ENCODE data around the gene MYO18B. TPM values are rescaled to one million over a fixed set of nuclear protein-coding genes. Genes with fewer than 3 reads are reported as not detected.

Gene MYO18B
- total RNA-seq, 2 donors from 2014 or later, result 0.12 to 0.65 TPM

GRCh38 chr22:25939384-25939783, 197.4 kb downstream of the MYO18B start:
- Mint-ChIP-seq H3K36me3 (ENCODE audit: low read depth) (no peaks in the 10 kb centered on the region), H3K27ac (no peak overlapping the region), H3K4me1 (no peaks in the 10 kb centered on the region), H3K4me3 (no peak overlapping the region), H3K27me3 (peaks cover 15% of the 10 kb centered on the region)
- H3K9me3 ChIP-seq (ENCODE audit: control insufficient read depth, low read length, poor library complexity, severe bottlenecking), result no peaks in the 10 kb centered on the region
- ATAC-seq, result no peak
- DNase-seq, result no peak

DNA sequence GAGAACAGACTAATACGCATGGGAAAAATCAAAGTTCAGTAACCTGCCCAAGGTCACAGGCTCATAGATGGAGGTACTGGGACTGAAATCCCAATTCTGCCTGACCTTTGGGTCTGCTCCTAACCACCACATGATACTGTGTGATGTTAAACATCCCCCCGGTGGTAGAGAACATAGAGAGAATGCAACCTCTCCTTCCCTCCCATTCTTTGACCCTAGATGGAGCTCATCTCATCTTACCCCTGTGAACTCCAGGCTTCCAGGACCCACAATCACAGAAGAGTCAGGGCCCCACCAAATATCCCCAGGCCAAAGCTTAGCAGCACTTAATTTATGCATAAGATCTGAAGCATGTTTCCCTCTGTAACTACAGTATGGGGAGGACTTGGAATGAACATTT, 198.5 kb downstream of the MYO18B start:
- no peak overlapping the region for H3K4me3 Mint-ChIP-seq
- no peaks in the 10 kb centered on the region for H3K36me3 Mint-ChIP-seq (ENCODE audit: low read depth)
- H3K9me3 ChIP-seq (ENCODE audit: control insufficient read depth, low read length, poor library complexity, severe bottlenecking), result no peaks in the 10 kb centered on the region
- H3K27ac Mint-ChIP-seq, result no peak overlapping the region
- ATAC-seq, result no peak
- DNase-seq, result no peak
- peaks cover 15% of the 10 kb centered on the region for H3K27me3 Mint-ChIP-seq
- no peaks in the 10 kb centered on the region for H3K4me1 Mint-ChIP-seq

- H3K4me3 Mint-ChIP-seq, result no peak overlapping the region
- DNase-seq, result no peak
- H3K27ac Mint-ChIP-seq, result no peak overlapping the region
- H3K4me1 Mint-ChIP-seq, result no peaks in the 10 kb centered on the region
- peaks cover 10% of the 10 kb centered on the region for H3K27me3 Mint-ChIP-seq
- H3K9me3 ChIP-seq (ENCODE audit: control insufficient read depth, low read length, poor library complexity, severe bottlenecking), result no peaks in the 10 kb centered on the region
- ATAC-seq, result no peak
- no peaks in the 10 kb centered on the region for H3K36me3 Mint-ChIP-seq (ENCODE audit: low read depth)
Measured at GRCh38 chr22:25941365-25941960, 199.5 kb downstream of the MYO18B start.

- H3K4me3 Mint-ChIP-seq, result no peak overlapping the region
- no peak overlapping the region for H3K27ac Mint-ChIP-seq
- H3K36me3 Mint-ChIP-seq (ENCODE audit: low read depth), result no peaks in the 10 kb centered on the region
- ATAC-seq (no peak), DNase-seq (no peak)
- peaks cover 10% of the 10 kb centered on the region for H3K27me3 Mint-ChIP-seq
- no peaks in the 10 kb centered on the region for H3K9me3 ChIP-seq (ENCODE audit: control insufficient read depth, low read length, poor library complexity, severe bottlenecking)
- H3K4me1 Mint-ChIP-seq, result no peaks in the 10 kb centered on the region
Measured at GRCh38 chr22:25942115-25942855, 200.3 kb downstream of the MYO18B start.

DNA sequence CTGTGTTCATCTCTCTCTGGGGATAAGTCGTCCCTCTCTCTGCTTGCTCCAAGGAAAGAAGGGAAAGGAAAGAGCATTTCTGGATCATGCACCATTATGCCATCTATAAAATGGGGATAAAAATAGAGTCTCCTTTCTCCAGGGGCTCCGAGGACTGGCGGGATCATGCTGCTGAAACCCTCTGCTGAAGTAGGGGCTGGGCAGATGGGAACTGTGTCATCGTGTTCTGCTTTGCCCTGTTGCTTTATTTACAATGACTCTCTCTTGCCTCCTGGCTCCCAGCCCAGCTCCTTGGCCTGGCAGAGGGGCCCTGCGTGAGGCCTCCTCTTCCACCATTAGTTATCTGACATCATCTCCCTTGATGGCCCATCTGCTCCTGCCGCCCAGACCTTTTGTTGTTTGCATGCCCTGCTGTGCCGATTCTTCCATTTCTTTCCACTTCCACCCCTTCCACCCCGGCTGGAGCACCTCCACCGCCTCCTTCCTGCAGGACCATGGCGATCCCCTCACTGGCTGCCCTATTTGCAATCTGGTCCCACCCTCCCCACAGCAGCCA, 200.9 kb downstream of the MYO18B start:
- Mint-ChIP-seq H3K27ac (no peak overlapping the region), H3K4me1 (no peaks in the 10 kb centered on the region), H3K36me3 (ENCODE audit: low read depth) (no peaks in the 10 kb centered on the region), H3K27me3 (peaks cover 10% of the 10 kb centered on the region), H3K4me3 (no peak overlapping the region)
- DNase-seq (no peak), ATAC-seq (no peak)
- no peaks in the 10 kb centered on the region for H3K9me3 ChIP-seq (ENCODE audit: control insufficient read depth, low read length, poor library complexity, severe bottlenecking)

GRCh38 chr22:25950111-25950510, 208.1 kb downstream of the MYO18B start:
- no peaks in the 10 kb centered on the region for H3K36me3 Mint-ChIP-seq (ENCODE audit: low read depth)
- no peak overlapping the region for H3K4me3 Mint-ChIP-seq

GRCh38 chr22:25953276-25953675, 211.3 kb downstream of the MYO18B start:
- H3K9me3 ChIP-seq (ENCODE audit: control insufficient read depth, low read length, poor library complexity, severe bottlenecking), result no peaks in the 10 kb centered on the region
- Mint-ChIP-seq H3K4me1 (no peaks in the 10 kb centered on the region), H3K27me3 (peaks cover 7% of the 10 kb centered on the region), H3K4me3 (no peak overlapping the region), H3K27ac (no peak overlapping the region), H3K36me3 (ENCODE audit: low read depth) (no peaks in the 10 kb centered on the region)
- ATAC-seq (no peak), DNase-seq (no peak)

More at GRCh38 chr22:25950111-25950510, 208.1 kb downstream of the MYO18B start:
- Mint-ChIP-seq H3K27ac (no peak overlapping the region), H3K4me1 (no peaks in the 10 kb centered on the region), H3K27me3 (peaks cover 7% of the 10 kb centered on the region)
- ATAC-seq, result no peak
- DNase-seq, result no peak
- no peaks in the 10 kb centered on the region for H3K9me3 ChIP-seq (ENCODE audit: control insufficient read depth, low read length, poor library complexity, severe bottlenecking)

DNA sequence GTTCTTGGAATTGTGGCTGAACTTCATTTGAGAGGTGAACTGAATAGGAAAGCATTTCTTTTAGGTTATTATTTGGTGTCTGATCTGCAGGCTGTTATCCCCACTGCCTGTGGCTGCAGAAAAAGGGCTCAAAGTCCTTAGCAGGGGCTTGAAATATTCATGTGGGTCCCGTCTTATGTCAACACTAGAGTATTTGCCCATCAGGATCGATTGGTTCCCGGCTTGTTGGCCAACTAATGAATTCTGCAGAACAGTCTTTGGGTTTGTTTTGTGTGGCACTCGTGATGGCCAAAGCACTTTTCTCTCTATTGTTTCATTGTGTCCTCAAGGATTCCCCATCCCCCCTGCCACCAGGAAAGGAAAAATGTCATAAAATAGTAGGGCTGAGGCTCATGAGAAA, 211.9 kb downstream of the MYO18B start:
- Mint-ChIP-seq H3K27me3 (peaks cover 7% of the 10 kb centered on the region), H3K27ac (no peak overlapping the region), H3K36me3 (ENCODE audit: low read depth) (no peaks in the 10 kb centered on the region), H3K4me3 (no peak overlapping the region), H3K4me1 (no peaks in the 10 kb centered on the region)
- no peaks in the 10 kb centered on the region for H3K9me3 ChIP-seq (ENCODE audit: control insufficient read depth, low read length, poor library complexity, severe bottlenecking)
- ATAC-seq (no peak), DNase-seq (no peak)

DNA sequence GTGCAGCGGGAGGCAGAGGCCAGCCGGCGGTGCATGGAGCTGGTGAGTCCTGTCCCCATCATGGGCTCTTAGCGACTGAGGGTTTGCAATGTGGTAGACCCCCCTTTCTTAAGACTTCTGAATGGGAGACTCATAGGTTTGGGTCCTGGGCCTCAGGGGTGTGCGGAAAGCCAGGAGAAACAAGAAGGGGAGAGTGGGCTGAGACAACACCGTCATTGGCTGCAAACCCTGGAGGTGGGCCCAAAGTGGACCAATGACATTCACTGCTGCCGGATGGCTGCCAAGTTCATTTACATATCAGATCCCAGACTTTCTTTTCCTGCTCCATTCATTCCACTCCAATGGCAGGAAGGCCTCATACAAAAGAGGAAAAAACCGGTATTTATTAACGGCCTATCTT, 213.3 kb downstream of the MYO18B start:
- Mint-ChIP-seq H3K27me3 (peaks cover 7% of the 10 kb centered on the region), H3K36me3 (ENCODE audit: low read depth) (no peaks in the 10 kb centered on the region), H3K4me3 (no peak overlapping the region), H3K27ac (no peak overlapping the region), H3K4me1 (no peaks in the 10 kb centered on the region)
- no peak for DNase-seq
- H3K9me3 ChIP-seq (ENCODE audit: control insufficient read depth, low read length, poor library complexity, severe bottlenecking), result no peaks in the 10 kb centered on the region
- no peak for ATAC-seq

DNA sequence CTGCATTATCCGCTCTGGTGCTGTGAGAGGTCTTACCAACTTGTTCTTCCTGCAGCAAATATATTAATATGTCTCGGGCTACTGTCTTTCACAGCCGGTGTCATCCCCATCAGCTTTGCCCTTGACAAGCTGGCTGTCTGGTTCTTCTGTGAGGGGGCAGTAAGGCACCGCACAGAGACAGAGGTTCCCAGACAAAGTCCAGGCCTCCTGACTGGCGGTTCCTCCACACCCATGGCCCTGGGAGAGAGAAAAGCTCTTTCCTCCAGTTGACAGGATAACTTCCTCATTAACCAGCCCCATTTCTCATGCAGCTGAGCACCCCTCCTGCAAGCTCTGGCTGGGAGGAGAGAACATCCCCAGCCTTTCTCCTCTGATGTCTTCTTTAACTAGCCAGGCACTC, 214.8 kb downstream of the MYO18B start:
- no peak for DNase-seq
- Mint-ChIP-seq H3K36me3 (ENCODE audit: low read depth) (no peaks in the 10 kb centered on the region), H3K4me1 (no peaks in the 10 kb centered on the region), H3K27me3 (no peaks in the 10 kb centered on the region), H3K4me3 (no peak overlapping the region), H3K27ac (no peak overlapping the region)
- no peaks in the 10 kb centered on the region for H3K9me3 ChIP-seq (ENCODE audit: control insufficient read depth, low read length, poor library complexity, severe bottlenecking)
- ATAC-seq, result no peak

GRCh38 chr22:25959818-25960774, 218.1 kb downstream of the MYO18B start:
- Mint-ChIP-seq H3K27ac (no peak overlapping the region), H3K36me3 (ENCODE audit: low read depth) (no peaks in the 10 kb centered on the region), H3K4me3 (no peak overlapping the region), H3K27me3 (no peaks in the 10 kb centered on the region), H3K4me1 (no peaks in the 10 kb centered on the region)
- no peaks in the 10 kb centered on the region for H3K9me3 ChIP-seq (ENCODE audit: control insufficient read depth, low read length, poor library complexity, severe bottlenecking)
- ATAC-seq (no peak), DNase-seq (no peak)

- ATAC-seq (no peak), DNase-seq (no peak)
- Mint-ChIP-seq H3K36me3 (ENCODE audit: low read depth) (no peaks in the 10 kb centered on the region), H3K27me3 (no peaks in the 10 kb centered on the region), H3K4me3 (no peak overlapping the region), H3K27ac (no peak overlapping the region), H3K4me1 (no peaks in the 10 kb centered on the region)
- H3K9me3 ChIP-seq (ENCODE audit: control insufficient read depth, low read length, poor library complexity, severe bottlenecking), result no peaks in the 10 kb centered on the region
Measured at GRCh38 chr22:25961699-25962098, 219.7 kb downstream of the MYO18B start.

DNA sequence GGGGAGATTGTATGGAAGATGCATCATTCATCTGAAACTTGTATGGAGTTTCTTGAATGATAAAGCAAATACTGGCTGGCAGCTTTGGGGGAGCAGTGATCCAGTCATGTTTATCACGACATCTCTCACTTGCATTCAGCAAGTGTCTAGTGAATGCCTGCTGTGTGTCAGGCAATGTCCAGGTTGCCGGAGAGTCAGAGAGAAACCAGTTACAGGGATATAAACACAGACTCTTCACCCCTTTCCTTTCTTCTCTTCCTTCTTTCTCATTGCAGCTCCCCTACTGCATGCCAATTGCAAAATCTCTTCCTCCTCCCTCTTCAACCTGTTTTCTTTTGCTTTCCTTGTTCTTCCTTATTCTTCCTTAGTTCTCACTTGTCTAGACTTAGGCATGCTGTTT, 220.7 kb downstream of the MYO18B start:
- Mint-ChIP-seq H3K27ac (no peak overlapping the region), H3K4me1 (no peaks in the 10 kb centered on the region), H3K27me3 (no peaks in the 10 kb centered on the region), H3K36me3 (ENCODE audit: low read depth) (no peaks in the 10 kb centered on the region), H3K4me3 (no peak overlapping the region)
- no peak for ATAC-seq
- DNase-seq, result no peak
- H3K9me3 ChIP-seq (ENCODE audit: control insufficient read depth, low read length, poor library complexity, severe bottlenecking), result no peaks in the 10 kb centered on the region
